GM23248 (cell line): ENCODE measurements around the gene GPM6B. TPM values are rescaled to one million over a fixed set of nuclear protein-coding genes. Genes with fewer than 3 reads are reported as not detected.
A peak's percentile ranks its signal among the peaks of the same experiment; 100 is the strongest.

Source experiments
- DNase-seq: peaks from one replicate; pipeline ENCODE4 v3.0.0-alpha.2; 2015
- H2AFZ ChIP-seq: fragments of 200-600 bp; sonication (generic); 2 replicates; pipeline ENCODE4 v1.6.1; 2016; ENCODE audit warnings: antibody characterized with exemption
- H3F3A ChIP-seq: fragments of 200-600 bp; sonication (generic); 2 replicates; pipeline ENCODE4 v1.6.1; 2016; ENCODE audit warnings: mild to moderate bottlenecking, antibody characterized with exemption, mixed run types; ENCODE audit not compliant: insufficient read depth
- H3K27ac ChIP-seq: fragments of 200-600 bp; sonication (generic); 2 replicates; pipeline ENCODE4 v1.5.1; 2016; ENCODE audit warnings: mild to moderate bottlenecking
- H3K27me3 ChIP-seq: fragments of 200-600 bp; sonication (generic); replicated peaks from 2 replicates; pipeline ENCODE4 v1.6.1; 2016; ENCODE audit warnings: mild to moderate bottlenecking; ENCODE audit not compliant: insufficient read depth
- H3K36me3 ChIP-seq: fragments of 200-600 bp; sonication (generic); 2 replicates; pipeline ENCODE4 v1.6.1; 2016; ENCODE audit warnings: low read depth, mild to moderate bottlenecking
- H3K4me1 ChIP-seq: fragments of 200-600 bp; sonication (generic); 2 replicates; pipeline ENCODE4 v1.6.1; 2016; ENCODE audit warnings: mild to moderate bottlenecking; ENCODE audit not compliant: insufficient read depth
- H3K4me2 ChIP-seq: fragments of 200-600 bp; sonication (generic); one replicate; pipeline ENCODE4 v1.6.1; 2016; ENCODE audit warnings: mild to moderate bottlenecking; ENCODE audit not compliant: unreplicated experiment
- H3K4me3 ChIP-seq: fragments of 200-600 bp; sonication (generic); 2 replicates; pipeline ENCODE4 v1.5.1; 2016; ENCODE audit warnings: mild to moderate bottlenecking
- H3K79me2 ChIP-seq: fragments of 200-600 bp; sonication (generic); 2 replicates; pipeline ENCODE4 v1.6.1; 2016; ENCODE audit warnings: mild to moderate bottlenecking; ENCODE audit not compliant: insufficient read depth
- H3K9ac ChIP-seq: fragments of 200-600 bp; sonication (generic); 2 replicates; pipeline ENCODE4 v1.6.1; 2016; ENCODE audit warnings: mild to moderate bottlenecking
- H3K9me2 ChIP-seq: fragments of 200-600 bp; sonication (generic); 2 replicates; pipeline ENCODE4 v1.6.1; 2016; ENCODE audit warnings: mixed run types, mild to moderate bottlenecking, moderate library complexity; ENCODE audit not compliant: insufficient read depth
- H3K9me3 ChIP-seq: fragments of 200-600 bp; sonication (generic); one replicate; pipeline ENCODE4 v1.6.1; 2017; ENCODE audit warnings: low read depth
- H4K20me1 ChIP-seq: fragments of 200-600 bp; sonication (generic); 2 replicates; pipeline ENCODE4 v1.6.0; 2016; ENCODE audit not compliant: insufficient read depth
- EZH2 ChIP-seq: fragments of 200-600 bp; sonication (generic); IDR thresholded peaks from 2 replicates; pipeline ENCODE4 v1.6.1; 2018; ENCODE audit warnings: antibody characterized with exemption, mild to moderate bottlenecking; ENCODE audit not compliant: insufficient read depth, poor library complexity, severe bottlenecking
- EZH2phosphoT487 ChIP-seq: fragments of 200-600 bp; sonication (generic); IDR thresholded peaks from 2 replicates; pipeline ENCODE4 v1.6.1; 2018; ENCODE audit warnings: antibody characterized with exemption, moderate library complexity, mild to moderate bottlenecking, low read depth; ENCODE audit not compliant: insufficient read depth
- WGBS, 2 experiments: methylation state at CpG; one replicate each; pipeline ENCODE4 v1.1.6; 2015 to 2017; ENCODE audit warnings: low lambda C conversion rate in 2 of 2, low coverage in 1 of 2; ENCODE audit errors: missing lambda C conversion rate in 2 of 2; 5-methylcytosine and 5-hydroxymethylcytosine counted together
- in situ Hi-C: fragments of 300-500 bp; cut with MboI; formaldehyde crosslinking; loops from 2 replicates; pipeline ENCODE4 v1.15.0; 2020
- polyA plus RNA-seq: library from polyadenylated mRNA; unstranded; fragments of >200 nt; fragmentation: Nextera tagmentation; extraction: Ambion mirVana; gene quantifications from 2 replicates; pipeline ENCODE4 v1.2.1, GENCODE V29; 2016
- total RNA-seq: library from RNA; depleted of rRNA; stranded (reverse); fragments of >200 nt; shearing (Covaris generic); gene quantifications from 2 replicates; pipeline ENCODE4 v1.2.3, GENCODE V29; 2014

Gene GPM6B
- total and polyA plus RNA-seq, 2 experiments from 2014 or later, result 0.40 to 0.65 TPM

- no peaks in the 10 kb centered on the region for H3K27me3 ChIP-seq
- 55 to 62% methylated on average over 7 to 8 of the region's 8 CpGs for WGBS, 2 experiments
- no peak for DNase-seq
- H3K4me2 ChIP-seq, result no peak overlapping the region
- no peaks in the 10 kb centered on the region for H3K9me2 ChIP-seq
- H3K27ac ChIP-seq, result no peak overlapping the region
- H2AFZ ChIP-seq, result no peak overlapping the region
- H3K4me1 ChIP-seq, result no peaks in the 10 kb centered on the region
- in situ Hi-C loops, result no loop called here
- TF ChIP-seq EZH2 (no peak), EZH2phosphoT487 (no peak)
- H3K9ac ChIP-seq, result no peak overlapping the region
- no peaks in the 10 kb centered on the region for H3K79me2 ChIP-seq
- H4K20me1 ChIP-seq, result no peaks in the 10 kb centered on the region
- H3K9me3 ChIP-seq, result no peaks in the 10 kb centered on the region
- H3F3A ChIP-seq, result no peaks in the 10 kb centered on the region
- no peaks in the 10 kb centered on the region for H3K36me3 ChIP-seq
- no peak overlapping the region for H3K4me3 ChIP-seq
These were observed 30.8 kb downstream of the GPM6B start for GRCh38 chrX:13786048-13786447.

- Histone ChIP-seq H3K9me3 (no peaks in the 10 kb centered on the region), H3K36me3 (no peaks in the 10 kb centered on the region), H3K27ac (no peak overlapping the region), H3K79me2 (no peaks in the 10 kb centered on the region), H4K20me1 (no peaks in the 10 kb centered on the region), H2AFZ (no peak overlapping the region), H3K27me3 (no peaks in the 10 kb centered on the region), H3K9ac (no peak overlapping the region), H3K9me2 (no peaks in the 10 kb centered on the region), H3K4me3 (no peak overlapping the region), H3K4me2 (no peak overlapping the region), H3F3A (no peaks in the 10 kb centered on the region), H3K4me1 (peaks cover 7% of the 10 kb centered on the region; the same call in 1 of the 2 replicates)
- in situ Hi-C loops, result no loop called here
- DNase-seq, result no peak
- no peak for TF ChIP-seq EZH2
- TF ChIP-seq EZH2phosphoT487, result no peak
- 87 to 88% methylated on average over 7 of the region's 7 CpGs for WGBS, 2 experiments
These were observed 35.9 kb downstream of the GPM6B start for GRCh38 chrX:13780868-13781427.

GRCh38 chrX:13778916-13779315 is 38.0 kb downstream of the GPM6B start:
- Histone ChIP-seq H3K4me1 (peaks cover 7% of the 10 kb centered on the region; the same call in 1 of the 2 replicates), H3K4me2 (no peak overlapping the region), H3K79me2 (no peaks in the 10 kb centered on the region), H2AFZ (no peak overlapping the region), H4K20me1 (no peaks in the 10 kb centered on the region), H3K9me3 (no peaks in the 10 kb centered on the region), H3K27ac (no peak overlapping the region), H3K4me3 (no peak overlapping the region), H3K27me3 (no peaks in the 10 kb centered on the region), H3F3A (no peaks in the 10 kb centered on the region), H3K9ac (no peak overlapping the region), H3K9me2 (no peaks in the 10 kb centered on the region), H3K36me3 (no peaks in the 10 kb centered on the region)
- in situ Hi-C loops, result no loop called here
- WGBS, 2 experiments, result 18 to 29% methylated on average over 2 of the region's 2 CpGs
- DNase-seq, result peak; percentile 55
- no peak for TF ChIP-seq EZH2phosphoT487
- no peak for TF ChIP-seq EZH2

- H3K4me2 ChIP-seq, result no peak overlapping the region
- no peaks in the 10 kb centered on the region for H3F3A ChIP-seq
- H3K9ac ChIP-seq, result no peak overlapping the region
- no peak overlapping the region for H3K27ac ChIP-seq
- no peak overlapping the region for H2AFZ ChIP-seq
- no peaks in the 10 kb centered on the region for H3K36me3 ChIP-seq
- peaks cover 7% of the 10 kb centered on the region; the same call in 1 of the 2 replicates for H3K4me1 ChIP-seq
- DNase-seq, result no peak
- H3K27me3 ChIP-seq, result no peaks in the 10 kb centered on the region
- H3K79me2 ChIP-seq, result no peaks in the 10 kb centered on the region
- no peak overlapping the region for H3K4me3 ChIP-seq
- no peaks in the 10 kb centered on the region for H4K20me1 ChIP-seq
- WGBS, 2 experiments, result 94 to 100% methylated on average over 3 to 4 of the region's 4 CpGs
- H3K9me2 ChIP-seq, result no peaks in the 10 kb centered on the region
- H3K9me3 ChIP-seq, result no peaks in the 10 kb centered on the region
- no peak for TF ChIP-seq EZH2
- no peak for TF ChIP-seq EZH2phosphoT487
- in situ Hi-C loops, result no loop called here
These were observed 40.5 kb downstream of the GPM6B start for GRCh38 chrX:13776387-13776786.
